AG09309 (cell line): ENCODE data around the gene AMZ1.

ENCODE experiments used
- DNase-seq: peaks from one replicate; pipeline ENCODE4 v3.0.0-alpha.2; 2010; ENCODE audit warnings: low read depth
- H3K4me3 ChIP-seq: 2 replicates; pipeline ENCODE4 v1.5.1; 2011; ENCODE audit warnings: mild to moderate bottlenecking, low read depth, low read length, moderate library complexity; ENCODE audit not compliant: control insufficient read depth
- TF ChIP-seq, protein P1 (sequence below): IDR thresholded peaks from 2 replicates; pipeline ENCODE4 v1.5.1; 2011; ENCODE audit warnings: mild to moderate bottlenecking, low read depth, low read length, inconsistent platforms; ENCODE audit not compliant: insufficient read depth, control insufficient read depth; ENCODE audit errors: missing control alignments

AMZ1 gene

DNA sequence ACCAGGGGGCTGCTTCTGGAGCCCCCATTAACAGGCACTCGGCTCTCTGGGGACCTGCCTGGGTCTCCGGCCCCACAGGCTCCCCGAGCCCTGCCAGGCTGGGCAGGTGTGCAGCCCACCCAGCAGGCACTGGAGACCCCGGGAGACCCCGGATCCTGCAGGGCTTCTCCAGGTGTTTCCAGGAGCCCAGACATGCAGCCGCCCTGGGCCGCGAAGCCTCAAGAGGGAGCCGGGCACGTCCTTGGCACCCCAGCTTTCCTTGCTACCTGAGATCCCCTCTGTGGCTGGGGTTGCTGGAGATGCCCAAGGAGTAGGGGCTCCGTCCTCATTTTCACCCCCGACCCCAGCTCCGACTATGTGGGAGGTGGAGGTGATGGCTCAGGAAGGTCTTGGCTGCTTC is 7.7 kb upstream of the AMZ1 start:
- H3K4me3 ChIP-seq, result no peak overlapping the region
- no peak for DNase-seq
- TF ChIP-seq, protein P1, sequence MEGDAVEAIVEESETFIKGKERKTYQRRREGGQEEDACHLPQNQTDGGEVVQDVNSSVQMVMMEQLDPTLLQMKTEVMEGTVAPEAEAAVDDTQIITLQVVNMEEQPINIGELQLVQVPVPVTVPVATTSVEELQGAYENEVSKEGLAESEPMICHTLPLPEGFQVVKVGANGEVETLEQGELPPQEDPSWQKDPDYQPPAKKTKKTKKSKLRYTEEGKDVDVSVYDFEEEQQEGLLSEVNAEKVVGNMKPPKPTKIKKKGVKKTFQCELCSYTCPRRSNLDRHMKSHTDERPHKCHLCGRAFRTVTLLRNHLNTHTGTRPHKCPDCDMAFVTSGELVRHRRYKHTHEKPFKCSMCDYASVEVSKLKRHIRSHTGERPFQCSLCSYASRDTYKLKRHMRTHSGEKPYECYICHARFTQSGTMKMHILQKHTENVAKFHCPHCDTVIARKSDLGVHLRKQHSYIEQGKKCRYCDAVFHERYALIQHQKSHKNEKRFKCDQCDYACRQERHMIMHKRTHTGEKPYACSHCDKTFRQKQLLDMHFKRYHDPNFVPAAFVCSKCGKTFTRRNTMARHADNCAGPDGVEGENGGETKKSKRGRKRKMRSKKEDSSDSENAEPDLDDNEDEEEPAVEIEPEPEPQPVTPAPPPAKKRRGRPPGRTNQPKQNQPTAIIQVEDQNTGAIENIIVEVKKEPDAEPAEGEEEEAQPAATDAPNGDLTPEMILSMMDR, result no peak

DNA sequence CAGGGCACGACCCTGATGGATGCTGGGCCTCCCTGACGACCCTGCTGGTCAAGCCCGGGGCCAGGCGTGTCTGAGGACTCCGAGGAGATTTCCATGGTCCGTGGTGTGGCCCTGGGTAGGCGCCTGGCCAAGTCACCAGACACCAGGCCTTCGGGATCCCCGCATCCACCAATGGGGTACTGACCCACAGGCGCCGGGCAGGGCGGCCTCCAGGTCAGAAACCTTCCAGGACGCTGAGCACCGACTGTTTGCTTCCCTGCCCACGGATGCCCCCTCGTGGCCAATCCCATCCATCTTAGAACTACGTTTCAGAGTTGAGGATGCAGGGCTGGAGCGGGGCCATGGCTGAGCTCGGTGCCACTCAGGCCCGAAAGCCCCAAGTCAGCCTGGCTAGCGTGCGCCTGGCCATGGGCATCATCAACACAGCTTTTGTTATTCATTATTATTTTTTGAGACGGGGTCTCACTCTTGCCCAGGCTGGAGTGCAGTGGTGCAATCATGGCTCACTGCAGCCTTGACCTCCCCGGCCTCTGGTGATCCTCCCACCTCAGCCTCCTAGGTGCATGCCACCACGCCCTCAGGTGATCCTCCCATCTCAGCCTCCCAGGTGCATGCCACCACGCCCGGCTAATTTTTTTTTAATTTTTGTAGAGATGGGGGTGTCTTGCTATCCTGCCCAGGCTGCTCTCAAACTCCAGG is 7.1 kb upstream of the AMZ1 start:
- TF ChIP-seq, protein P1, result peak; percentile 87
- no peak overlapping the region for H3K4me3 ChIP-seq
- DNase-seq, result no peak

GRCh38 chr7:2681929-2682799 is 5.8 kb upstream of the AMZ1 start:
- no peak for DNase-seq
- TF ChIP-seq, protein P1, result no peak
- H3K4me3 ChIP-seq, result no peak overlapping the region

DNA sequence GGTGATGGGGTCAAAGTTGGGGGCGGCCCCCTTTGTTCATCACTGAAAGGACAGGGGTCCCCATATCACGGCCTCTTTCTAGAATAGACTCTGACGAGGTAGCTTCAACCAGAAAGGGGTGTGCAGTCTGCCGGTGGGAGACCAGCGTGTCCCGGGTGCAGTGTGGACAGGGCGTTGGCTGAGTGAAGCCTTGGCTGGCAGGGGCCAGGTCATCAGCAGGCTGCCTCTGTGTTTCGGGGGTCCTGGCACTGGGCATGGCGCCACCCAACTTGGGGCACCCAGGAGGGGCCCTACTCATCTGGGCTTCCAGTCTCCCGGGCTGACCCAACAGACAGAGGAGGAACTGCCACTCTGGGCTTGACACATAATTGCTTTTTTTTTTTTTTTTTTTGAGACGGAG is 3.5 kb upstream of the AMZ1 start:
- TF ChIP-seq, protein P1, result no peak

DNA sequence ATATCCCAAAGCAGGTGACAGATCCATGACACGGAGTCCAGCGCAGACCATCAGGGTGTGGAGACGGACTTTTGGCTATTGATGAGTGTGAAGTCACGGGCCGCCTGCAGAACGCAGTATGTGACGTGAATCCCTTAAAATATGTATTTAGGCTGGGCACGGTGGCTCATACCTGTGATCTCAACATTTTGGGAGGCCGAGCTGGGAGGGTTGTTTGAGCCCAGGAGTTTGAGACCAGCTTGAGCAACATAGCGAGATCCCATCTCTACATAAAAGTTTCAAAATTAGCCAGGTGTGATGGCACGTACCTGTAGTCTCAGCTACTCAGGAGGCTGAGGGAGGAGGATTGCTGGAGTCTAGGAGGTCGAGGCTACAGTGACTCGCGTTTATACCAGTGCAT is 1.9 kb upstream of the AMZ1 start:
- TF ChIP-seq, protein P1, result no peak
- no peak overlapping the region for H3K4me3 ChIP-seq

More for the DNA sequence above, 3.5 kb upstream of the AMZ1 start:
- DNase-seq, result no peak
- H3K4me3 ChIP-seq, result no peak overlapping the region

DNA sequence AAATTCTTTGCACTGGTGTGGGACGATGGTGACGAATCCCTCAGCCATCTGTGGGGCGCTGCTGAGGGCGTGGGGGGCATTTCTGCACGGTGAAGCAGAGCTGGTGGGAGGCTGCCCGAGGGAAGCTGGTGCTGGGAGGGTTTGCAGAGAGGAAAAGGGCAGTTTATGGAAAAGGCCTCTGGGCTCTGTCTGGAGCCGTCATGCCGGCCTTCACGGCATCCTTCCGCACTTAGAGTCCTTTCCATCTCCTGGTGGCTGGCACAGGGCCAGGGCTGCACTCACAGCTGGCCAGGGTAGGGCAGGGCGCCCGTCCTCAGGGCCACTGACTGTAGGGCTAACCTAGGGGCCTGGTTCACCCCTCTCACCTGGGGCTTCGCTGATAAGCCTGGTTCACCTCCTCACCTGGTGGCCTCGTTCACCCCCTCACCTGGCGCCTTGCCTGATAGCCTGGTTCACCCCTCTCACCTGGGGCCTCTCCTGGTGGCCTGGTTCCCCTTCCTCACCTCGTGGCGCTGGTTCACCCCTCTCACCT is 598 bp upstream of the AMZ1 start:
- peak overlapping the region; percentile 49 for H3K4me3 ChIP-seq
- TF ChIP-seq, protein P1, result no peak
- DNase-seq, result no peak

More for the DNA sequence above, 1.9 kb upstream of the AMZ1 start:
- DNase-seq, result no peak
